Activated CD8-positive, alpha-beta memory T cell treated with anti-CD3 and anti-CD28 coated beads for 4 hours (primary cell): Measurements from ENCODE around the gene PRKAG2.
"Not testable (repeated sequence)": the region's sequence is repeated elsewhere in the genome, so short reads cannot be mapped to it uniquely, and the experiment has no call there.

Experiments
- DNase-seq, 2 donors: peaks; one replicate each; pipeline ENCODE4 v3.0.0-alpha.2; 2020; ENCODE audit warnings: low read depth in 2 of 2

The PRKAG2 gene

GRCh38 chr7:151801291-151801690 lies 75.6 kb downstream of the PRKAG2 start:
- DNase-seq: no peak

GRCh38 chr7:151800861-151801260 lies 76.1 kb downstream of the PRKAG2 start:
- no peak for DNase-seq

- no peak for DNase-seq
Measured at GRCh38 chr7:151800391-151800790, 76.5 kb downstream of the PRKAG2 start.

- DNase-seq: no peak
Measured at GRCh38 chr7:151799506-151799905, 77.4 kb downstream of the PRKAG2 start.

GRCh38 chr7:151798851-151799448 lies 78.0 kb downstream of the PRKAG2 start:
- no peak for DNase-seq

- DNase-seq: not testable (repeated sequence)
Measured at GRCh38 chr7:151797667-151798307, 79.1 kb downstream of the PRKAG2 start.

GRCh38 chr7:151796871-151797537 lies 79.9 kb downstream of the PRKAG2 start:
- no peak for DNase-seq

- no peak for DNase-seq
Measured at GRCh38 chr7:151796091-151796870, 80.6 kb downstream of the PRKAG2 start.

GRCh38 chr7:151795168-151795811 lies 81.6 kb downstream of the PRKAG2 start:
- DNase-seq: peak; percentile 39 to 68

GRCh38 chr7:151794508-151795167 lies 82.3 kb downstream of the PRKAG2 start:
- no peak for DNase-seq

- no peak for DNase-seq
Measured at GRCh38 chr7:151793991-151794507, 82.9 kb downstream of the PRKAG2 start.

- DNase-seq: no peak
Measured at GRCh38 chr7:151793531-151793951, 83.4 kb downstream of the PRKAG2 start.

- no peak for DNase-seq
Measured at GRCh38 chr7:151792636-151793035, 84.3 kb downstream of the PRKAG2 start.

- no peak for DNase-seq
Measured at GRCh38 chr7:151792086-151792485, 84.8 kb downstream of the PRKAG2 start.

GRCh38 chr7:151790830-151791620 lies 85.9 kb downstream of the PRKAG2 start:
- DNase-seq: no peak

GRCh38 chr7:151790095-151790829 lies 86.7 kb downstream of the PRKAG2 start:
- DNase-seq: no peak

- no peak for DNase-seq
Measured at GRCh38 chr7:151789380-151789947, 87.5 kb downstream of the PRKAG2 start.

- no peak for DNase-seq
Measured at GRCh38 chr7:151787348-151787747, 89.6 kb downstream of the PRKAG2 start.

- no peak for DNase-seq
Measured at GRCh38 chr7:151786936-151787335, 90.0 kb downstream of the PRKAG2 start.
